Measurements from ENCODE around the gene ITGB8. TPM values are rescaled to one million over a fixed set of nuclear protein-coding genes. Genes with fewer than 3 reads are reported as not detected.

The ITGB8 gene
- total RNA-seq, 1 experiment from 2014 or later = 183 TPM

DNA sequence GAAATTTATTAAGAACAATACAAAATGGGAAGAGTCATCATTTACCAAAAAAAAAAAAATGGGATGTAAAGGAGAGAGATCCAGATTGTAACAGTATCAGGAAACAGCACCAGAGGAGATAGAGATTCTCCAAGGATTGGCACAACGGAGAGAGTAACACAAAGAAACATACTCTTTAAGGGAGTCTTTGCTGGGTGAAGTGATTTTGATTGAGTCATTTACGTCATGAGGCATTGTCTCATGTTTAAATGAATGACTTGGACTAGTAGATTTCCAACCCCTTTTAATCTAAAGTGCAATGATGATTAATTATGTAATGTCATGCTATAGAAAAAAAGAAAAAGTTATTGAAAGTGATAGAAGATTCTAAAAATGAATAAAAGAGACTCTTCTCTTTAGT is 68.8 kb downstream of the ITGB8 start:
- Mint-ChIP-seq H3K4me1 (ENCODE audit: low read depth, unreplicated experiment) (peaks cover 24% of the 10 kb centered on the region), H3K4me3 (ENCODE audit: low read depth, unreplicated experiment) (no peak overlapping the region), H3K27ac (ENCODE audit: unreplicated experiment) (peak overlapping the region; percentile 5), H3K9me3 (ENCODE audit: low read depth, unreplicated experiment) (no peaks in the 10 kb centered on the region), H3K36me3 (ENCODE audit: insufficient read depth, unreplicated experiment) (peaks cover 52% of the 10 kb centered on the region), H3K27me3 (ENCODE audit: unreplicated experiment) (no peaks in the 10 kb centered on the region)
- CTCF ChIA-PET = no interaction called here
- intact Hi-C loops (cut with micrococcal nuclease; ENCODE audit: unreplicated experiment) = no loop called here
- no peak for DNase-seq
- no peak for TF ChIP-seq CTCF (IDR thresholded peaks at IDR 0.05; ENCODE audit: unreplicated experiment)
- no TSS peak for BruUV-seq (replicated peaks)

GRCh38 chr7:20401861-20402746 is 71.4 kb downstream of the ITGB8 start:
- Mint-ChIP-seq H3K36me3 (ENCODE audit: insufficient read depth, unreplicated experiment) (peaks cover 62% of the 10 kb centered on the region), H3K4me1 (ENCODE audit: low read depth, unreplicated experiment) (peaks cover 43% of the 10 kb centered on the region), H3K27ac (ENCODE audit: unreplicated experiment) (no peak overlapping the region), H3K27me3 (ENCODE audit: unreplicated experiment) (no peaks in the 10 kb centered on the region), H3K4me3 (ENCODE audit: low read depth, unreplicated experiment) (no peak overlapping the region), H3K9me3 (ENCODE audit: low read depth, unreplicated experiment) (no peaks in the 10 kb centered on the region)
- CTCF ChIA-PET = interaction anchor here (1.0 to 1.7 kb wide), 2 partner anchors 9 to 196 kb away, joined by 3 to 8 read pairs; no protein-coding TSS in a partner anchor
- no TSS peak for BruUV-seq (replicated peaks)
- no peak for TF ChIP-seq CTCF (IDR thresholded peaks at IDR 0.05; ENCODE audit: unreplicated experiment)
- intact Hi-C loops (cut with micrococcal nuclease; ENCODE audit: unreplicated experiment) = no loop called here
- DNase-seq = no peak

- CTCF ChIA-PET = interaction anchor here (1.7 kb wide), 1 partner anchor 10 kb away, joined by 8 read pairs; no protein-coding TSS in a partner anchor
- TF ChIP-seq CTCF (IDR thresholded peaks at IDR 0.05; ENCODE audit: unreplicated experiment) = peak; percentile 31
- Mint-ChIP-seq H3K27ac (ENCODE audit: unreplicated experiment) (no peak overlapping the region), H3K4me3 (ENCODE audit: low read depth, unreplicated experiment) (no peak overlapping the region), H3K4me1 (ENCODE audit: low read depth, unreplicated experiment) (peaks cover 50% of the 10 kb centered on the region), H3K27me3 (ENCODE audit: unreplicated experiment) (no peaks in the 10 kb centered on the region), H3K9me3 (ENCODE audit: low read depth, unreplicated experiment) (no peaks in the 10 kb centered on the region), H3K36me3 (ENCODE audit: insufficient read depth, unreplicated experiment) (peaks cover 62% of the 10 kb centered on the region)
- DNase-seq = no peak
- intact Hi-C loops (cut with micrococcal nuclease; ENCODE audit: unreplicated experiment) = no loop called here
- BruUV-seq (replicated peaks) = no TSS peak
Measured at GRCh38 chr7:20402747-20403230, 72.1 kb downstream of the ITGB8 start.

- CTCF ChIA-PET = interaction anchor here (0.8 to 1.7 kb wide), 2 partner anchors 11 to 72 kb away, joined by 3 to 8 read pairs; partner anchors contain the start of gene ITGB8
- no TSS peak for BruUV-seq (replicated peaks)
- intact Hi-C loops (cut with micrococcal nuclease; ENCODE audit: unreplicated experiment) = no loop called here
- H3K27me3 Mint-ChIP-seq (ENCODE audit: unreplicated experiment) = no peaks in the 10 kb centered on the region
- no peak for DNase-seq
- peaks cover 56% of the 10 kb centered on the region for H3K4me1 Mint-ChIP-seq (ENCODE audit: low read depth, unreplicated experiment)
- no peaks in the 10 kb centered on the region for H3K9me3 Mint-ChIP-seq (ENCODE audit: low read depth, unreplicated experiment)
- H3K4me3 Mint-ChIP-seq (ENCODE audit: low read depth, unreplicated experiment) = no peak overlapping the region
- no peak for TF ChIP-seq CTCF (IDR thresholded peaks at IDR 0.05; ENCODE audit: unreplicated experiment)
- H3K36me3 Mint-ChIP-seq (ENCODE audit: insufficient read depth, unreplicated experiment) = peaks cover 64% of the 10 kb centered on the region
- H3K27ac Mint-ChIP-seq (ENCODE audit: unreplicated experiment) = peak overlapping the region; percentile 0
Measured at GRCh38 chr7:20403331-20403730, 72.6 kb downstream of the ITGB8 start.
